Superior temporal gyrus (tissue), 1 donor: ENCODE results near the gene STAG2.

ENCODE experiments used
- DNase-seq: peaks from one replicate; pipeline ENCODE4 v3.0.0-alpha.2; 2016; ENCODE audit errors: extremely low spot score

The STAG2 gene

DNA sequence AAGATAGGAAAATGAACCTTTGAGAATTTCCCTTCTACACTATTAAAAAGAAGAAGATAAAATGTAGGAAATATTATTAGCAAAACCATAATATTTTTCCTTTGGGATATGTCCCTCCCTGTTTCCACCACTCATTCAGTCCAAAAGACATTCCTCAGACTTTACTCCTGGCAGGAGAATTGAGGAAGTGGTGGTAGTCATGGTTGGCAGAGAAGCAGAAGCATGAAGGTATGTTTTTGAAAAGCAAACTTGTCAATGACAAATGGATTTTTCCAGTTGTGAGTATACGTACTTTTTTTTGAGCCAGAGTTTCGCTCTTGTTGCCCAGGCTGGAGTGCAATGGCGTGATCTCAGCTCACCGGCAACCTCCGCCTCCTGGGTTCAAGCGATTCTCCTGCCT lies 13.7 kb downstream of the STAG2 start:
- DNase-seq: no peak

DNA sequence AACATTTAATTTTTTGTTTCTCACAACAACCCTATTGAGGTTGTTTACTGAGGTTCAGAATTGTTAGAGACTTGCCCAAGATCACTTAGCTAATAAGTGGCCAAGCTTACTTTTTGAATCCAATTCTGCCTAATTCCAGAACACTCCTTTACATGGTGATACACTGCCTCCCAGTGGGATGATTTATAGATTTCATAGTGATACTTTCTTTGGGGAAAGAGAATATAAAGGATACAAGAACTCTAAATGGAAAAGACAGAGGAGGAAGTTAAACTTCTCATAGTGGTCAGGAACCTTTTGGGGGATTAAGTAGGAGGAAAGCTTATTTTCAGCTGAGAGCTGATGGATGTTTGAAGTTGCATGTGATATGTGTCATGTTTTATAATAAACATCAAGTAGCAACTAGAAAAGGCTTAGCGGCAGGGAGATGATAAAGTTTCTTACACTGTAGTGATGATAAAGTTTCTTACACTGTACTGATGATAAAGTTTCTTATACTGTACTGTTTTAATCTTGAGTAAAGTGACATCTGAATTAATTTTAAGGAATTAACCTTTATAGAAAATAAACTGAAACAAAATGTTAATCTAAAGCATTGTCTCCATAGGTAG lies 15.3 kb downstream of the STAG2 start:
- DNase-seq: peak; percentile 38

DNA sequence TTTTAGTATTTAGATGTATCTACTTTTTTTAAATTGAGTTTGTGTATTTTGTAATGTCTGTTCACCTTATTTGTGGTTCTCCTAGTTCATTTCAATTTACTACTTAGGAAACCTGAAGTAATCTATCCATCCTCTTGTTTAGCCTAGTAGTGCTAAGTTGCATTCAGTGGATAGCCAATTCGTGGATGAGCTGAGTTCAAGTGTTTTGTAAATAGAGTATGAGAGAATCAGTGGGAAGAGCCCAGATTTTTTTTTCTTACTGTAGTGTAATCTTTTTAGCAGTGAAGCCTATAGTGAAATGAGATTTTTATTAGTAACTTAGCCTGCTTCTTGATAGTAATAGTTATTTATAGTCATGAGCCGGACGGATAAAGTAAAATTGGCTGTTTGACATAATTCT lies 21.7 kb downstream of the STAG2 start:
- no peak for DNase-seq

DNA sequence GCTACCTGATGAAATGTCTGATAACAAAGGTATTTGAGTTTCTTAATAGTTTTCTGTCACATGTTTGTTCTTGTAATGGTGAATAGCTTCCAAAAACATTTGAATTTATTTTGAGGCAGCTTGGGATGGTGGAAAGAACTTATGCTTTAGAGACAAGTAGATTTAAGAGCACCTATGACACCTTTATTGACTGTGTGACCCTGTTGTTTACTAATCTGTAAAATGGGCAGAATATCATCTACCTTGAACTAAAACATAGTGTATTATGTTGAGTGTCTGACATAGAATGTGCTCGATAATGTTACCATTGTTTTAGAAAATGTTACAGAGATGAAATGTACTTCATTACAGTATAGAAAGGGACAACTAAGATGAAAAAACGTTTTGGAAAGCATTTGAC lies 24.9 kb downstream of the STAG2 start:
- no peak for DNase-seq

DNA sequence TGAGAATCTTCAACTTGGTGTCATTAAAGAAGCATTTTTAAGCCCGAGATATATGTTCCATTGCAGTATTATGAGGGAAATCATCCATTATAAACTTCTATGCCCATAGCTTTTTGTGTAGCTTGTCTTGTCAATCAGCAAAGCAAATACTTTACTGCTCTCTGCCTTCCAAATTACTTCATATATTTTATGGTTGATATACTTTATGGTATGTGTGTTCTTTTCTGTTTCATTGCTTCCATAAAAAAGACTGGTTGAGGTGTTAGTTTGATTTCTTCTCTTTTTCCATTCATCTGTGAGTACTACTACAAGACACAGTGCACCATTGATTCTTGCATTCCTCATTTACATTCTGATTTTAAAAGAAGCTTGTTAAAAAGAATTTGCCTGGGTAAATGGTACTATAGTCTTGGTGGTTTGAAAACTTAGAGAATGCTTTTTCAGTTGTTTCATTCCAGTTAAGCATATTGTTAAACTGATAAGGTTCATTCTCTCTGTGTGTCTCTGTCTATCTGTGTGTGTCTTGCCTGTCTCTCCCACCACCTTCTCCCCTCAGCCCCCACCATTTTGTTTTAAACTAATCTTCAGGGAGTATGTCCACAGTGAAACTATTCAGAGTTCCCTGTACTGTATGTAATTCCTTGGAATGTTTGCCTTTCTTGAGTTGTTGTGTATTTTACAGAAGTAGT lies 27.1 kb downstream of the STAG2 start:
- DNase-seq: no peak

DNA sequence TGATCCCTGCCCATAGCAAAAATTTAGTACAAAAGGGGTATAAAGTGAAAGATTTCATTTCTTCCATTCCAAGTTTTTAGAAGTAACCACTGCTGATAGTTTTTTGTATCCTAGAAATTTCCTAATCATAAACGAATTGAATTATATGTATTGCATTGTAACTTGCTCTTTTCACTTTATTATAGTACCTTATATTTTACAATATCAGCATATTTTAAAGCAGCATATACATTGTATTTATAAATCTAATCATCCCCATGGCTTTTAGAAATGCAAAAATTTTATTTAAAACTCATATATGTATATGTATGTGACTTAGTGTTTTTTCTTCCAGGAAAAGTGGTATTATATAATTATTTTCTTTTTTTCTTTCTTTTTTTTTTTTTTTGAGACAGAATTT lies 27.7 kb downstream of the STAG2 start:
- DNase-seq: no peak

DNA sequence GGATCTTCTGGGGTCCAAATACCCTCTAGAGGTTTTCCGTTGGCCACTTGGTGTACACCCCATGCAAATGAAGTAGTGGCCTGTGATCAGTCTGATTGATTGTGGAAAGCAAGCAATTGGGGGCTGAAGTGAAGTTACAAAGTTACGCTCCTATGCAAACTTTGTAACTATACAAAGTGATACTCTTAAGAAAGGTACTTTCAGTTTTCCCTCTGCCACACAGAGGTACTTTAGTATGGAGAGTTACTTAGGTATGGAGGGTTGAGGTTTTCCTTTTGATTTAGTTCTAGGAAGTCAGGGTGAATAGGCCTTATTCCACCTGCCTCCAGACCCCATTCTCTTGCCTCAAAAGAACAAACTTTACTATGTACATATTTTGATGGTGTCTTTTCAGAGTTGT lies 28.7 kb downstream of the STAG2 start:
- DNase-seq: no peak

DNA sequence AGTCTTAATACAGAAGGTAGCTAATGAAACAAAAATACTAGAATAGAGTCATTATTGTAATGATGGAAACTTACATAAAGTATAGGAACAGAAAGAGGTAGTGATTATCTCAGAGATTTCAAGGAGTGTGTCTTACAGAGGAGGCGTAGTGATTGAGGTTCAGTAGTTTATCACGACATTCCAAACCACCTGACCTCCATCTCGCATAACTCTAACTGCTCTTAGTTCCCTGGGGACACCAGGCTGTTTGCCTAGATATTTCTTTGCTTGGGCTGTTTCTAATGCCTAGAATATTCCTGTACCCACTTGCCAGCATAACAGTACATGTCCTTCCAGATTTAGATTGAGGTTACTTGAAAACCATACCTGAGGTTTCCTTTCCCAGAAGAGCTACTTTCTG lies 29.1 kb downstream of the STAG2 start:
- no peak for DNase-seq

DNA sequence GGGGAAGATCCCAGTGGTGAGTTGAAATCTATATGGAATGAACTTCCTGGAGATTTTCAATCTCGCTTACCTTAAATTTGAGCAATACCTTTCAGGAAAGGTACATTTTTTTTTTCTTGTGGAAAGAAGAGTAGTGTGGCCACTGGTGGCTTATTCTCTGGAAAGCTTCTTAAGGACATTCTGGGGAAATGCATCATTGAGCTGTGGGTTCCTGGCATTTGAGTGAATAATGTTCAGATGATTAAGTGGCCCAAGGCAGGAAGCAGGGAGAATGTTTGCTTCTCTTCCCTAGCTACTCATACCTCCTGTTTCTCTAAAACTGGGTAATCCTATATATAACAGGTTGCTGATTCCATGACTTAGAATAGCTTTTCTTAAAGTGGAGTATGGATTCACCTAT lies 31.8 kb downstream of the STAG2 start:
- DNase-seq: no peak

DNA sequence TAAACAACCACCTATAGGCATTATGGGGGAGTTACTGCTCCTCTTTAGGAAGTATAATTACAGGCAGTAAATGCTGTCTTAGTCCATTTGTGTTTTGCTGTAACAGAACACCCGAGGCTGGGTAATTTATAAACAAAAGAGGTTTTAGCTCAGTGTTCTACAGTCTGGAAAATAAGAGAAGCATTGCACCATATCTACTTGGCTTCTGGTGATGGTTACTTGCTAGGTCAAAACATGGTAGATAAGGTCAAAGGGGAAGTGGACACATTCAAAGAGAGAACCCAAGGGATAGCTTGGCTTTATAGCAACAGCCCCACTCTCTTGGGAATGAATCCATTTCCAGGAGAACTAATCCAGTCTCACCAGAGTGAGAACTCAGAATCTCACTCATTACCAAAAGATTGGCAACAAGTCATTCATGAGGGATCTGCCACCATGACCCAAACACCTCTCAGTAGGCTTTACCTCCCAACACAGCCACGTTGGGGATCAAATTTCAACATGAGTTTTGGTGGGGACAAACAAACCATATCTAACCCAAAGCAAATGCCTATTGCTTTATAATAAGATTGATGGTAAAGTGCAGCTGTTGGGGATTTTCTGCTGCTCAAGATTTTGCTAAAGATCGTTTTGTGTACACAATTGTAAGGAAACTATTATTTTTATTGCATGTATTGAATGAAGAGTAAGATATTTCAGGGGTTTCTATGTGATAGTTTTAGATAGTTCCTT lies 32.6 kb downstream of the STAG2 start:
- DNase-seq: no peak

DNA sequence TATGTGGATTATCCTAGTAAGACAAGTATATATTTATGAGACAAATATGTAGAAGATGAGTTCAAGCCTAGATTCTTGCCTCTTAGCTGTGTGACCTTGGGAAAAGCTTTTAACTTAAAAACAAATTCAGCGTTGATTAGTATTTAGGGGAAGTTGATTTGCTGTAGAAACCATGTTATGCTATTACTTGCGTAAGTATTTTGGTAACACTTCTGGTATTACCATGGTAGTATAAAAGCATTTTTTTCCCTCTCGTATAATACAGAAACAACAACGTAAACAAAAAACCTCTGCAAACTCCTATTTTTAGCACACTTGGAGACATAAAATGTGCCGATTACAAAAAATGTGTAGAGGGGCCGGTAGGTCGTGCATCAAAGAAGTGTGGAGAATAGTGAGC lies 33.2 kb downstream of the STAG2 start:
- no peak for DNase-seq

DNA sequence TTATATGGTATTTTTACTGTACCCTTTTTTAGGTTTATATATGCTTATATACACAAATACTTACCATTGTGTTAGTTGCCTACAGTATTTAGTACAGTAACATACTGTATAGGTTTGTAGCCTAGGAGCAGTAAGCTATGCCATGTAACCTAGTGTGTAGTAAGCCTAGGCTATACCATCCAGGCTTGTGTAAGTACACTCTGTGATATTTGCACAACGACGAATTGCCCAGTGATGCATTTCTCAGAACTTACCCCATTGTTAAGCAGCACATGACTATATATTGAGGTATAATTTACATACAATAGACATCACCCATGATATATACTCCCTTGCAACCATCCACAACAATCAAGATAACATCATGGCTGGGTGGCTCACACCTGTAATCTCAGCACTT lies 40.1 kb downstream of the STAG2 start:
- no peak for DNase-seq

DNA sequence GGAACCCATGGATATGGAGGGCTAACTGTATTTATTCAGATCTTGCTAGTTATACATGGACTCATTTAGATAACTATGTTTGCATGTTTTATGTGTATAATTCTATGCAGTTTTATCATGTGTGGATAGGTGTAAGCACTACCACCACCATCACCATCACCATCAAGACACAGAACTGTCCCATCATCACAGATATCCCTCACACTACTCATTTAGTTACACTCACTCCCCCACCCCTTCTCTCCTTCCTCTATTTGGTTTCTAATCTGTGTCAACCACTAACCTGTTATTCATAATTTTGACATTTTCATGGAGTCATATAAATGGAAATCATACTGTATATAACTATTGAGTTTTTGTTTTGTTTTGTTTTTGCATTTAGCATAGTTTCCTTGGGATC lies 43.7 kb downstream of the STAG2 start:
- DNase-seq: no peak

DNA sequence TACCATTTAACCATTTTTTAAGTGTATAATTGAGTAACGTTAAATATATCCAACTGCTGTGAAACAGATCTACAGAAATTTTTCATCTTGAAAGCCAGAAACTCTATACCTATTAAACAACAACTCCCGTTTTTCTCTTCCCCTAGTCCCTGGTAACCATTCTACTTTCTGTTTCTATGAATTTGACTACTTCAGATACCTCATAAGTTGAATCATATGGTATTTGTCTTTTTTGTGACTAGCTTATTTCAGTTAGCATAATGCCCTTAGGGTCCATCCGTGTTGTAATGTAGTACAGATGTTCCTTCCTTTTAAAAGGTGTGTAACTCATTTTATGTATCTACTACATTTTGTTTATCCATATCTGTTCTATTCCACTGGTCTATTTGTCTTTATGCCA lies 48.7 kb downstream of the STAG2 start:
- no peak for DNase-seq

DNA sequence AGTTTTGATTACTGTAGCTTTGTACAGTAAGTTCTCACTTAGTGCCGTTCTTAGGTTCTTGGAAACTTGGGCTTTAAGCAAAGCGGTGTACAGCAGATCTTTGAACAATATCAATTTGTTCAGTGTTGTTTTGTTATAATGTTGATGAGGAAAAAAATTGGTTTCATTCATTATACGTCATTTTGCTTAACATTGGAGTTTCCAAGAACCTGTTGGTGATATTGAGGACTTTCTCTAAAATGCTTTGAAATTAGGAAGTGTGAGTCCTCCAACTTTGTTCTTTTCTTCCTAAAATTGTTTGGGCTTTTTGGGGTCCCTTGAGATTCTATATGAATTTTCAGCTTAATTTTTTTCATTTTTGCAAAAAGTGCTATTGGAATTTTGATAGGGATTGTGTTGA lies 49.1 kb downstream of the STAG2 start:
- DNase-seq: no peak

DNA sequence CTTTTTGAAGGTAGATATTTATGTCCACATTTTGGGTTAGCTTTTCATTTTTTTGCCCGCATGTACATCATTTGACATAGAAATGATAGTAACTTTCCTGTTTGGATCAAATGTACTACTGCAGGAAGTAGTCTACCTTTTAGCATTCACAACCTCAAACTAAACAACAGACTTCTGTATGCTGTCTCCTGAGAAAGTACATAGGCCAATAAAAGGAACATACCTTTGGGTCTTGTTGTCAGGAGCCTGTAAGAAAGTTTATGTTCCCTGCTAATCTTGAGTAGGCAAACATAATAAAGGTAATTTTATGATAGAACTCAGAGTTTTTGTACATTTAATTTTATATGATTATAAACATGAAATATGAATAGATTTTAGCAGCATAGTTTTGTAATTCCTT lies 54.2 kb downstream of the STAG2 start:
- no peak for DNase-seq

DNA sequence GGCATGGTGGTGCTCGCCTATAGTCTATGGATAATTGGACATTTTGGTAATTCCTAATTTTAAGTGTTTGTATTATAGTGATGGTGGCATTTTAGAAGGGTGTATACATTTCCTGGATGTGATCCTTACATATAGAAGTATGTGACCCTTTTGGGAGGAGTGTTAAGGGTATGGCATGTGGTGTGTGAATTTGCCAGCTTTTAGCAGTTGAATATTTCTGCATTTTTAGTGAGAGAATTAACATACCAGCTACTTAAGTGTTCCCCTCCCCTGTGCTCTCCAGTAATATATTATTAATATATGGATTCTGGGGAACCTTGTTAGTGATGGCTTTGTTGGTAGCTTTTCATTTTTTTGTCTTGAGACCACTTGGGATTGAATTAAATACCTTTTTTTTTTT lies 55.3 kb downstream of the STAG2 start:
- no peak for DNase-seq

DNA sequence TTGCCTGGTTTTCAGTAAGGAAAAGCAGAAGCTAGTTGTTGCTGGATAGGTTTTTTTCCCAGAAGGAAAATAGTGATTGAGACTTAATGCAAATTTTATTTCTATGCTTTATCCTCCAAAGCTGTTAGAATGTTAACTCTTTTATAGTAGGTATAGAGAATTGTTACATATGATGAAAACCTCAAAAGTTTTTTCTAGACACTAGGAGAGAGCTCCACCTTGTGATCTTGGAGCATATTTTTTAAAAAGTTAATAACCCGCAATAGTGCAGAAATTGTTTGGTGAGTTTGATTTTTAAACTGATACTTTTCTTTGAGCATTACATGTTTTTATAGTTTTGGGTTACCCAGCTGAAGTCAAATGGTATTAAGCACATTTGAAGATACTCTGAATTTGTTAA lies 56.5 kb downstream of the STAG2 start:
- peak; percentile 15 for DNase-seq

DNA sequence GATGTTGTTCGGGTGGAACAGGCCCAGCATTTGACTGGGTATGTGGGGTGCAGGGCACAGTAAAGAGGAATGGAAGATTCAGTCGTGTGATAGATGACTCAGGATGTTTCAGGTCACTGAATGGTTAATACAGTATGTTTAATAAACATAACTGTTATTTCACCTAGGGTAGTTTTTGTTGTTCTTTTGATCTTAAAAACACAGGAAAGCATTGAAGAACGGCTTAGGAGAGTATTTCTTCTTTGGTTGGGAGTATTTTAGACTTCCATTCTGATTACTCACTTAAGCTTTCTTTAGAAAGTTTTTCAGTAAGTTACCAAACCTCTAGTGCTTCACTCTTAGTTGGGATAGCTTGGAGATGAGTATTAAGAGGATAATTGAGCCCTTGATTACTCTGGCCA lies 62.3 kb downstream of the STAG2 start:
- no peak for DNase-seq

DNA sequence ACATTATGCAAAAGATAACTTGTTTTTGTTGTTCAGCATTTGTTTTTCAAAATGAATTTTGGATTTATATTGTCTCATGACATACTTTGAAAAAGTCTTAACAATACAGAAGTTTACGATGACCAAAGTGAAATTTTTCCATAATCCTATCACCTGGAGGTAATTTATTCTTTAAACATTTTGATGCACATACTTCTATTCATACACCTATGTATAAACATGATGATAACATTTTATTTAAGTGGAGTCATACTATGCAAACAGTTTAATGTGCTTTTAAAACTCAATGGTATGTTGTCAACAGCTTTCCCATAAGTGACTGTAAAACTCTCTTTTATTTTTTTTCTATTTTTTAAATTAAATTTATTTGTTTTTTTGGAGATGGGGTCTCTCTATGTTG lies 65.0 kb downstream of the STAG2 start:
- no peak for DNase-seq

DNA sequence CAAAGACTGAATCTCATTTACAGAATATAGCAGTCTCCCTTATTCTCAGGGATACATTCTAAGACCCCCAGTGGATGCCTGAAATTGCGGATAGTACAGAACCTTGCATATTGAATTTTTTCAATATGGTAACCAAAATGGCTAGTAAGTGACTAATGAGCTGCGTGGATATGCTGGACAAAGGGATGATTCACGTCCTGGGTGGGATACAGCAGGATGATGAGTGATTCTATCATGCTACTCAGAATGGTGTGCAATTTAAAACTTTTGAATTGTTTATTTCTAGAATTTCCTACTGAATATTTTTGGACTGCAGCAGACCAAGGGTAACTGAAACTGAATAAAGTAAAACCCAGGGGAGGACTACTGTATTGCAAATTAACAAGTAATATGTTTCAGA lies 66.7 kb downstream of the STAG2 start:
- no peak for DNase-seq

DNA sequence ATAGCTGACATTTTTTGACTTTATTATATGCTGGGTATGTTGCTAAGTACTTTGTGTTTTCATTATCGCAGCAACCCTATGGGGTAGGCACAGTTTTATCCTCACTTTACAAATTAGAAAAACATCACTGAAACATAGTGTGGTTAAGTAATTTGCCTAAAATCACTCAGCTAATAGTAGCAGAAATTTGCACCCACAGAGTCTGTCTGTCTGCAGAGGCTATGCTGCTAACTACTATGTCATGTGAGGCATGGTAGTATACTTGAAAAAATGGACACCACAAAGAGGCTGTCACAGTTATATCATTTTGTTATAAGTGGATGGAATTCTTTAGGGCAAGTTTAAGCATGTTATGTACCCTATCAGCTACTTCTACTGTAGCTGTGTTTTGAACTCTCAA lies 69.0 kb downstream of the STAG2 start:
- DNase-seq: no peak

DNA sequence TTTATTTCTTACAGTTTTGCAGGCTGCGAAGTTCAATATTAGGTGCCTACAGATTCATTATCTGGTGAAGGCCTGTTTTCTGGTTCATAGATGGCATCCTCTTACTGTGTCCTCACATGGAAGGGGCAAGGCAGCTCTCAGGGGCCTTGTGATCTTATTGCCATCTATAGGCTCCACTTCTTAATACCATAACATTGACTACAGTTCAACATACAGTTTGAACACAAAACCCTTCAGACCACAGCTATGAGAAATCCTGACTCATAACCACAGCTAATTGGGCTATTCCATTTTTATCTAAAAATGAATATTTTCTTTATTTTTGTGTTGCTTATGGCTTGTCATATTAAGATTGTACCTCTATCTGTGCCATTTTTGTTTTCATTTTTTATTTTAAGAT lies 72.3 kb downstream of the STAG2 start:
- no peak for DNase-seq
